NK-92 (cell line): ENCODE data around the gene MFSD6L.
"Not testable (repeated sequence)": the region's sequence is repeated elsewhere in the genome, so short reads cannot be mapped to it uniquely, and the experiment has no call there.

Experiments
- DNase-seq: peaks from one replicate; lab custom pipeline; 2025; ENCODE audit not compliant: unreplicated experiment; lab: John Stamatoyannopoulos, UW

Gene MFSD6L

GRCh38 chr17:8826808-8827435, 27.8 kb upstream of the MFSD6L start:
- no peak for DNase-seq

- no peak for DNase-seq
Measured at GRCh38 chr17:8825802-8826201, 26.6 kb upstream of the MFSD6L start.

GRCh38 chr17:8823279-8823678, 24.1 kb upstream of the MFSD6L start:
- DNase-seq = no peak

- no peak for DNase-seq
Measured at GRCh38 chr17:8822401-8823035, 23.4 kb upstream of the MFSD6L start.

GRCh38 chr17:8821446-8822105, 22.4 kb upstream of the MFSD6L start:
- no peak for DNase-seq

- no peak for DNase-seq
Measured at GRCh38 chr17:8820311-8821010, 21.3 kb upstream of the MFSD6L start.

GRCh38 chr17:8818654-8819330, 19.6 kb upstream of the MFSD6L start:
- DNase-seq = no peak

GRCh38 chr17:8818047-8818446, 18.9 kb upstream of the MFSD6L start:
- DNase-seq = no peak

- DNase-seq = no peak
Measured at GRCh38 chr17:8806926-8807550, 7.9 kb upstream of the MFSD6L start.

GRCh38 chr17:8806253-8806925, 7.2 kb upstream of the MFSD6L start:
- DNase-seq = no peak

- DNase-seq = not testable (repeated sequence)
Measured at GRCh38 chr17:8805396-8805795, 6.2 kb upstream of the MFSD6L start.

- DNase-seq = no peak
Measured at GRCh38 chr17:8803531-8804420, 4.6 kb upstream of the MFSD6L start.

GRCh38 chr17:8801135-8801840, 2.1 kb upstream of the MFSD6L start:
- DNase-seq = no peak

GRCh38 chr17:8800656-8801055, 1.5 kb upstream of the MFSD6L start:
- no peak for DNase-seq

- no peak for DNase-seq
Measured at GRCh38 chr17:8799570-8800212, 526 bp upstream of the MFSD6L start.

GRCh38 chr17:8798176-8798845, 854 bp downstream of the MFSD6L start:
- no peak for DNase-seq

GRCh38 chr17:8797621-8798175, 1.5 kb downstream of the MFSD6L start:
- DNase-seq = no peak
